LoVo (cell line): ENCODE measurements around the gene ZNF417.
"Not testable (repeated sequence)": the region's sequence is repeated elsewhere in the genome, so short reads cannot be mapped to it uniquely, and the experiment has no call there.

ENCODE experiments used
- DNase-seq: peaks from one replicate; pipeline ENCODE4 v3.0.0-alpha.2; 2016; ENCODE audit warnings: low spot score

ZNF417 gene

GRCh38 chr19:57916168-57916995 lies at the start of gene ZNF417:
Gene ZNF417 (minus strand): TSS chr19:57916592. CDS start chr19:57916411, 181 bp downstream.
- DNase-seq = peak; percentile 45

- no peak for DNase-seq
These were observed 48.4 kb upstream of the ZNF417 start for GRCh38 chr19:57964761-57965160.

GRCh38 chr19:57961785-57962184 lies 45.4 kb upstream of the ZNF417 start:
- no peak for DNase-seq

GRCh38 chr19:57954996-57955395 lies 38.6 kb upstream of the ZNF417 start:
- DNase-seq = no peak

GRCh38 chr19:57949702-57950101 lies 33.3 kb upstream of the ZNF417 start:
- DNase-seq = no peak

GRCh38 chr19:57949296-57949695 lies 32.9 kb upstream of the ZNF417 start:
- DNase-seq = no peak

- no peak for DNase-seq
These were observed 31.2 kb upstream of the ZNF417 start, which contains the start of gene ZNF256 for GRCh38 chr19:57947419-57948134. Gene ZNF256 (minus strand): TSS chr19:57947706. CDS start chr19:57947474, 232 bp downstream.

- DNase-seq = no peak
These were observed 30.7 kb upstream of the ZNF417 start for GRCh38 chr19:57947088-57947418.

GRCh38 chr19:57946316-57946715 lies 29.9 kb upstream of the ZNF417 start:
- DNase-seq = no peak

- DNase-seq = no peak
These were observed 25.2 kb upstream of the ZNF417 start for GRCh38 chr19:57941593-57941992.

GRCh38 chr19:57935731-57936130 lies 19.3 kb upstream of the ZNF417 start:
- DNase-seq = no peak

- DNase-seq = no peak
These were observed 18.7 kb upstream of the ZNF417 start, which contains the start of gene ZNF418 for GRCh38 chr19:57934820-57935665. Gene ZNF418 (minus strand): TSS chr19:57935402. CDS start chr19:57933822, 1,580 bp downstream.

GRCh38 chr19:57927587-57927986 lies 11.2 kb upstream of the ZNF417 start:
- no peak for DNase-seq

- no peak for DNase-seq
These were observed 1.9 kb downstream of the ZNF417 start for GRCh38 chr19:57914531-57914930.

GRCh38 chr19:57907394-57907793 lies 9.0 kb downstream of the ZNF417 start:
- no peak for DNase-seq

GRCh38 chr19:57905258-57905657 lies 11.1 kb downstream of the ZNF417 start:
- no peak for DNase-seq

- DNase-seq = no peak
These were observed 12.7 kb downstream of the ZNF417 start for GRCh38 chr19:57903618-57904184.

- DNase-seq = no peak
These were observed 16.1 kb downstream of the ZNF417 start for GRCh38 chr19:57900311-57900710.

GRCh38 chr19:57890706-57891105 lies 25.7 kb downstream of the ZNF417 start:
- DNase-seq = not testable (repeated sequence)

- no peak for DNase-seq
These were observed 27.7 kb downstream of the ZNF417 start, which contains the start of gene ZNF814 for GRCh38 chr19:57888560-57889231. Gene ZNF814 (minus strand): TSS chr19:57889037. CDS start chr19:57888802, 235 bp downstream.

- DNase-seq = no peak
These were observed 28.3 kb downstream of the ZNF417 start for GRCh38 chr19:57888107-57888559.
